H1 (cell line): ENCODE results near the gene C19orf73. TPM values are rescaled to one million over a fixed set of nuclear protein-coding genes. Genes with fewer than 3 reads are reported as not detected.

ENCODE experiments used
- CTCF ChIA-PET: fragments of 300-600 bp; sonication (Branson Sonifier 250); formaldehyde crosslinking; loops from one replicate; lab custom pipeline; 2021; ENCODE audit not compliant: partially characterized antibody; lab: Charles Lee
- POLR2A ChIA-PET: fragments of 300-600 bp; sonication (Branson Sonifier 250); formaldehyde crosslinking; loops from one replicate; lab custom pipeline; 2021; ENCODE audit warnings: inconsistent platforms; ENCODE audit not compliant: partially characterized antibody; lab: Charles Lee
- DNase-seq, 2 experiments: peaks; one replicate each; pipeline versions ENCODE4 v3.0.0 to v3.0.0-alpha.2; 2010 to 2022; ENCODE audit warnings: low spot score in 2 of 2, low read depth in 1 of 2, mixed read lengths in 1 of 2
- FAIRE-seq: peaks from 2 replicates; lab custom pipeline; 2011; peaks lifted over from hg19 to GRCh38; lab: Jason Lieb, UNC
- H2AFZ ChIP-seq: 2 replicates; pipeline ENCODE4 v1.8.1; 2012; ENCODE audit warnings: low read length, inconsistent platforms
- H2AK5ac ChIP-seq: 2 replicates; pipeline ENCODE4 v1.6.1; 2013; ENCODE audit warnings: low read depth, low read length
- H2BK120ac ChIP-seq: replicated peaks from 2 replicates; pipeline ENCODE3; 2013; ENCODE audit warnings: low read depth, low read length, inconsistent platforms
- H2BK12ac ChIP-seq: 2 replicates; pipeline ENCODE4 v1.6.1; 2013; ENCODE audit warnings: low read depth, low read length
- H2BK15ac ChIP-seq: 2 replicates; pipeline ENCODE4 v1.6.1; 2013; ENCODE audit warnings: low read length
- H2BK20ac ChIP-seq: 2 replicates; pipeline ENCODE4 v1.6.1; 2013; ENCODE audit warnings: low read length
- H2BK5ac ChIP-seq: 2 replicates; pipeline ENCODE4 v1.6.1; 2013; ENCODE audit warnings: low read depth, low read length
- H3K14ac ChIP-seq: 2 replicates; pipeline ENCODE4 v1.6.1; 2013; ENCODE audit warnings: inconsistent platforms; ENCODE audit not compliant: insufficient read length
- H3K18ac ChIP-seq: 2 replicates; pipeline ENCODE4 v1.6.1; 2013; ENCODE audit warnings: low read length; ENCODE audit errors: extremely low read depth
- H3K23ac ChIP-seq: 2 replicates; pipeline ENCODE4 v1.6.1; 2013; ENCODE audit warnings: inconsistent platforms; ENCODE audit not compliant: insufficient read length
- H3K23me2 ChIP-seq: 2 replicates; pipeline ENCODE4 v1.6.1; 2013; ENCODE audit warnings: low read depth, low read length
- H3K27ac ChIP-seq: 2 replicates; pipeline ENCODE4 v1.6.1; 2011; ENCODE audit warnings: low read depth, low read length, inconsistent platforms
- H3K27me3 ChIP-seq, 4 experiments: replicated peaks in 1 of 4; 1 replicate in 1 of 4; 2 replicates in 3 of 4; pipeline versions ENCODE4 v1.6.1 to v1.8.1; 2011 to 2013; ENCODE audit warnings: low read length in 3 of 4, mild to moderate bottlenecking in 3 of 4, inconsistent platforms in 2 of 4, mixed read lengths in 2 of 4, moderate library complexity in 1 of 4; ENCODE audit not compliant: control insufficient read depth in 3 of 4, insufficient read depth in 3 of 4; ENCODE audit errors: extremely low read depth in 1 of 4
- H3K36me3 ChIP-seq, 4 experiments: 2 replicates each; pipeline versions ENCODE4 v1.6.1 to v1.8.1; 2011 to 2013; ENCODE audit warnings: mild to moderate bottlenecking in 4 of 4, low read length in 3 of 4, moderate library complexity in 2 of 4, control low read depth in 1 of 4, inconsistent platforms in 1 of 4; ENCODE audit not compliant: insufficient read depth in 4 of 4, control insufficient read depth in 2 of 4
- H3K4ac ChIP-seq: replicated peaks from 2 replicates; pipeline ENCODE3; 2013; ENCODE audit warnings: low read length, low read depth, mixed read lengths, inconsistent platforms; ENCODE audit not compliant: insufficient read length
- H3K4me1 ChIP-seq, 4 experiments: replicated peaks in 1 of 4; 1 replicate in 1 of 4; 2 replicates in 3 of 4; pipeline versions ENCODE4 v1.6.1 to v1.8.1; 2011 to 2013; ENCODE audit warnings: low read length in 3 of 4, inconsistent platforms in 2 of 4, mixed read lengths in 1 of 4; ENCODE audit not compliant: insufficient read depth in 4 of 4, control insufficient read depth in 3 of 4
- H3K4me2 ChIP-seq, 2 experiments: 2 replicates each; pipeline versions ENCODE4 v1.6.1 to v1.8.1; 2011 to 2013; ENCODE audit warnings: low read depth in 2 of 2, low read length in 2 of 2, control low read depth in 1 of 2, inconsistent platforms in 1 of 2, mild to moderate bottlenecking in 1 of 2; ENCODE audit not compliant: insufficient read depth in 1 of 2
- H3K4me3 ChIP-seq, 4 experiments: fragments of 200-600, 300-600 bp in 1 of 4; sonication (generic), shearing (Covaris generic), sonication (Bioruptor Twin) in 1 of 4; 2 replicates each; pipeline versions ENCODE4 v1.5.1 to v1.8.1; 2011 to 2016; ENCODE audit warnings: low read length in 4 of 4, low read depth in 3 of 4, control low read depth in 2 of 4, inconsistent platforms in 2 of 4, mild to moderate bottlenecking in 2 of 4, mixed read lengths in 1 of 4, moderate library complexity in 1 of 4; ENCODE audit not compliant: insufficient read depth in 2 of 4; ENCODE audit errors: extremely low read depth in 1 of 4
- H3K56ac ChIP-seq: replicated peaks from 2 replicates; pipeline ENCODE3; 2013; ENCODE audit warnings: low read depth, mild to moderate bottlenecking, mixed read lengths, low read length, inconsistent platforms; ENCODE audit not compliant: insufficient read length
- H3K79me1 ChIP-seq: 2 replicates; pipeline ENCODE4 v1.6.1; 2013; ENCODE audit warnings: low read depth, low read length, control low read depth
- H3K79me2 ChIP-seq, 2 experiments: 2 replicates each; pipeline versions ENCODE4 v1.6.1 to v1.8.1; 2012 to 2013; ENCODE audit warnings: low read length in 2 of 2, mild to moderate bottlenecking in 2 of 2, inconsistent platforms in 1 of 2; ENCODE audit not compliant: insufficient read depth in 2 of 2, control insufficient read depth in 1 of 2
- H3K9ac ChIP-seq, 4 experiments: replicated peaks in 1 of 4; 1 replicate in 1 of 4; 2 replicates in 3 of 4; pipeline versions ENCODE4 v1.6.1 to v1.8.1; 2011 to 2013; ENCODE audit warnings: low read depth in 3 of 4, low read length in 3 of 4, control low read depth in 2 of 4, mild to moderate bottlenecking in 2 of 4, moderate library complexity in 2 of 4, inconsistent platforms in 1 of 4; ENCODE audit errors: extremely low read depth in 1 of 4
- H3K9me3 ChIP-seq, 2 experiments: 2 replicates each; pipeline versions ENCODE4 v1.6.1 to v1.8.1; 2012 to 2013; ENCODE audit warnings: mild to moderate bottlenecking in 2 of 2, moderate library complexity in 2 of 2, control low read depth in 1 of 2, inconsistent platforms in 1 of 2, low read depth in 1 of 2, low read length in 1 of 2, mixed read lengths in 1 of 2; ENCODE audit not compliant: insufficient read depth in 2 of 2
- H4K20me1 ChIP-seq, 2 experiments: replicated peaks in 1 of 2; 2 replicates each; pipeline versions ENCODE3 to v1.8.1; 2011 to 2013; ENCODE audit warnings: inconsistent platforms in 2 of 2, low read length in 2 of 2, mild to moderate bottlenecking in 1 of 2; ENCODE audit not compliant: insufficient read depth in 2 of 2, control insufficient read depth in 1 of 2
- H4K5ac ChIP-seq: 2 replicates; pipeline ENCODE4 v1.6.1; 2013; ENCODE audit warnings: low read length, low read depth, mixed read lengths, inconsistent platforms; ENCODE audit not compliant: insufficient read length
- H4K8ac ChIP-seq: 2 replicates; pipeline ENCODE4 v1.8.0; 2013; ENCODE audit warnings: mild to moderate bottlenecking, moderate library complexity, low read length, inconsistent platforms; ENCODE audit not compliant: insufficient read depth; ENCODE audit errors: extremely low read depth
- H4K91ac ChIP-seq: replicated peaks from 2 replicates; pipeline ENCODE3; 2013; ENCODE audit warnings: low read length, mixed read lengths, inconsistent platforms; ENCODE audit not compliant: insufficient read length
- CHD1 ChIP-seq: IDR thresholded peaks from 2 replicates; pipeline ENCODE4 v1.6.1; 2012; ENCODE audit warnings: low read depth, low read length, improper control_type of control experiment
- HDAC6 ChIP-seq: IDR thresholded peaks from one replicate; pipeline ENCODE4 v1.7.1; 2012; ENCODE audit warnings: low read depth, mild to moderate bottlenecking, inconsistent platforms, low read length, moderate library complexity
- JUN ChIP-seq: IDR thresholded peaks from 2 replicates; pipeline ENCODE4 v1.6.1; 2011; ENCODE audit warnings: low read depth, mild to moderate bottlenecking, improper control_type of control experiment, low read length
- MAFK ChIP-seq: IDR thresholded peaks from 2 replicates; pipeline ENCODE4 v1.6.1; 2012; ENCODE audit warnings: low read depth, mild to moderate bottlenecking, improper control_type of control experiment, low read length
- RFX5 ChIP-seq: IDR thresholded peaks from 2 replicates; pipeline ENCODE4 v1.6.1; 2011; ENCODE audit warnings: low read depth, low read length, improper control_type of control experiment, borderline replicate concordance
- SP2 ChIP-seq: IDR thresholded peaks from 2 replicates; pipeline ENCODE4 v1.6.1; 2012; ENCODE audit warnings: mild to moderate bottlenecking, low read length, inconsistent platforms
- SRF ChIP-seq: IDR thresholded peaks from 2 replicates; pipeline ENCODE4 v1.6.1; 2011; ENCODE audit warnings: mild to moderate bottlenecking, low read depth, low read length, moderate library complexity
- ZNF274 ChIP-seq: IDR thresholded peaks from 2 replicates; pipeline ENCODE4 v1.7.0; 2012; ENCODE audit warnings: low read length, borderline replicate concordance; ENCODE audit errors: extremely low read depth
- WGBS, 2 experiments: shearing (Covaris generic) in 1 of 2; methylation state at CpG; one replicate each; pipeline versions ENCODE4 v1.1.6 to v1.1.7; 2013 to 2015; ENCODE audit warnings: low lambda C conversion rate in 2 of 2, mixed read lengths in 2 of 2, inconsistent platforms in 1 of 2, low coverage in 1 of 2, missing lambda C conversion rate in 1 of 2; ENCODE audit not compliant: insufficient replicate concordance in 2 of 2, insufficient coverage in 1 of 2, insufficient read length in 1 of 2; ENCODE audit errors: extremely low coverage in 1 of 2, missing lambda C conversion rate in 1 of 2; 5-methylcytosine and 5-hydroxymethylcytosine counted together
- polyA plus RNA-seq, 7 experiments: library from polyadenylated mRNA; depleted of rRNA in 3 of 7; stranded (reverse) in 5 of 7; unstranded in 2 of 7; fragments of >200 nt in 5 of 7; fragments of 200-250 nt in 2 of 7; gene quantifications; 1 replicate in 5 of 7; 2 replicates in 1 of 7; 4 replicates in 1 of 7; pipeline versions ENCODE4 v1.2.1 to v1.2.3, GENCODE V29; 2011 to 2013; ENCODE audit warnings: missing spikeins in 2 of 7, mixed read lengths in 2 of 7
- total RNA-seq: library from RNA; stranded (reverse); fragmentation: NEBNext Ultra II Directional; extraction: Animal tissue kit (Norgen Biotek cat#: 25700); gene quantifications from 2 replicates; pipeline ENCODE4 v1.2.1, GENCODE V29; 2021

C19orf73 gene
- total and polyA plus RNA-seq, 2 of the 8 experiments (the other 6 are each of a cell fraction or from before 2014, with no cell fraction given) = 2.5 to 4.6 TPM

DNA sequence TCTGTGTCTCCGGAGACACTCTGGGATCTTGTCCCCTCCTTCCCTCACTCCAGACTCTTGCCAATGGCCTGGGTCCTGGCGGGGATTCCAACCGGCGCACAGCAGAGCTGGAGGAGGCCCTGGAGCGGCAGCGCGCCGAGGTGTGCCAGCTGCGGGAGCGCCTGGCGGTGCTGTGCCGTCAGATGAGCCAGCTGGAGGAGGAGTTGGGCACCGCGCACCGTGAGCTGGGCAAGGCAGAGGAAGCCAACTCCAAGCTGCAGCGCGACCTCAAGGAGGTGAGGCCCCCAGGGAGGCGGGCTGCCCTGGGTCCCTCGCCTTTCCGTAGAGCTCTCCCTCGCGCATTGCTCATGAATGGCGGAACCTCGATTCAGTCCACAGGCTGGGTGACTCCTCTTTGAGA, 11.4 kb upstream of the C19orf73 start:
- H4K20me1 ChIP-seq = peaks cover 0 to 3% of the 10 kb centered on the region in 2 experiments
- H2BK120ac ChIP-seq = no peak overlapping the region
- no peak overlapping the region for H3K4me3 ChIP-seq
- no peak overlapping the region for H3K14ac ChIP-seq
- H3K36me3 ChIP-seq = peaks cover 0 to 4% (median 2%) of the 10 kb centered on the region in 4 experiments; a peak in 2 of 8 replicates
- H2BK5ac ChIP-seq = no peak overlapping the region
- H3K27ac ChIP-seq = no peak overlapping the region
- ChIA-PET POLR2A (interaction anchor here (0.5 to 2.0 kb wide), 9 partner anchors 9 to 323 kb away, joined by 3 to 14 read pairs (median 4); partner anchors contain the start of gene ALDH16A1), CTCF (interaction anchor here (0.5 to 9.7 kb wide), 10 partner anchors 10 to 622 kb away, joined by 3 to 99 read pairs (median 9); partner anchors contain the start of genes GYS1, LIN7B and RUVBL2)
- peaks cover 13% of the 10 kb centered on the region for H3K23me2 ChIP-seq
- no peak overlapping the region for H4K8ac ChIP-seq
- FAIRE-seq (no peak), DNase-seq (no peak)
- no peak overlapping the region for H3K56ac ChIP-seq
- no peak overlapping the region for H3K9ac ChIP-seq
- no peak overlapping the region for H3K23ac ChIP-seq
- H3K79me1 ChIP-seq = no peaks in the 10 kb centered on the region
- H2AFZ ChIP-seq = no peak overlapping the region
- no peaks in the 10 kb centered on the region for H3K79me2 ChIP-seq
- H3K4me1 ChIP-seq = peaks cover 4 to 15% (median 7%) of the 10 kb centered on the region in 4 experiments
- no peak overlapping the region; a peak in 1 of 4 replicates for H3K4me2 ChIP-seq
- WGBS, 2 experiments = 87% methylated on average over 22 of the region's 24 CpGs; no CpG with 5 or more reads in 1 of the 2 experiments
- no peaks in the 10 kb centered on the region for H3K9me3 ChIP-seq
- no peak overlapping the region for H2BK12ac ChIP-seq
- H2BK20ac ChIP-seq = no peak overlapping the region
- no peaks in the 10 kb centered on the region; a peak in 2 of 7 replicates for H3K27me3 ChIP-seq
- H4K5ac ChIP-seq = no peak overlapping the region
- no peak overlapping the region; the same call in 1 of the 2 replicates for H3K18ac ChIP-seq
- H3K4ac ChIP-seq = no peak overlapping the region
- H4K91ac ChIP-seq = no peak overlapping the region
- no peak overlapping the region for H2BK15ac ChIP-seq
- peak overlapping the region; percentile 82; the same call in 1 of the 2 replicates for H2AK5ac ChIP-seq
- no peak for TF ChIP-seq JUN
- TF ChIP-seq CHD1 = no peak
- TF ChIP-seq RFX5 = no peak
- TF ChIP-seq SP2 = no peak
- no peak for TF ChIP-seq HDAC6
- no peak for TF ChIP-seq ZNF274
- no peak for TF ChIP-seq MAFK
- TF ChIP-seq SRF = no peak
